SK-N-SH (cell line): ENCODE measurements around the gene DENND6A.

ENCODE experiments used
- CTCF ChIP-seq: fragments of 200-600 bp; sonication (generic); IDR thresholded peaks from 2 replicates; pipeline ENCODE4 v1.6.1; 2017; ENCODE audit warnings: antibody characterized with exemption, mild to moderate bottlenecking, moderate library complexity
- EP300 ChIP-seq, 2 experiments: IDR thresholded peaks; 2 replicates each; pipeline versions ENCODE4 v1.4.0 to v1.6.1; 2012; ENCODE audit warnings: borderline replicate concordance in 1 of 2, low read depth in 1 of 2, low read length in 1 of 2
- EZH2phosphoT487 ChIP-seq: fragments of 200-600 bp; sonication (generic); IDR thresholded peaks from 2 replicates; pipeline ENCODE4 v1.6.1; 2017; ENCODE audit warnings: low read depth, mixed run types, mild to moderate bottlenecking, antibody characterized with exemption, moderate library complexity, borderline replicate concordance
- FOSL2 ChIP-seq: IDR thresholded peaks from 2 replicates; pipeline ENCODE4 v1.4.0; 2012; ENCODE audit warnings: low read depth, mild to moderate bottlenecking, moderate library complexity, borderline replicate concordance
- FOXJ3 ChIP-seq: sonication (generic); formaldehyde crosslinking; IDR thresholded peaks from 2 replicates; pipeline ENCODE4 v1.5.1; 2020; ENCODE audit warnings: mild to moderate bottlenecking, missing genetic modification reagents
- GABPA ChIP-seq: IDR thresholded peaks from 2 replicates; pipeline ENCODE4 v1.4.0; 2012; ENCODE audit warnings: low read depth, mild to moderate bottlenecking
- MAX ChIP-seq: IDR thresholded peaks from 2 replicates; pipeline ENCODE4 v1.4.0; 2012; ENCODE audit warnings: low read depth
- PBX3 ChIP-seq: IDR thresholded peaks from 2 replicates; pipeline ENCODE4; 2012
- POLR2AphosphoS5 ChIP-seq: IDR thresholded peaks from 2 replicates; pipeline ENCODE4 v1.6.1; 2012; ENCODE audit warnings: low read depth, low read length
- TAF1 ChIP-seq: IDR thresholded peaks from 2 replicates; pipeline ENCODE4 v1.6.1; 2012; ENCODE audit warnings: low read depth, mild to moderate bottlenecking, low read length, moderate library complexity, borderline replicate concordance
- USF1 ChIP-seq: IDR thresholded peaks from 2 replicates; pipeline ENCODE4 v1.4.0; 2012; ENCODE audit warnings: low read depth, borderline replicate concordance

- no peak for TF ChIP-seq CTCF
- no peak for TF ChIP-seq TAF1
- TF ChIP-seq GABPA = no peak
- no peak for TF ChIP-seq USF1
- TF ChIP-seq EZH2phosphoT487 = no peak
- no peak for TF ChIP-seq POLR2AphosphoS5
- TF ChIP-seq FOXJ3 (CRISPR knock-in tag) = no peak
- TF ChIP-seq EP300 (IDR thresholded peaks at IDR 0.05; ENCODE audit: borderline replicate concordance in 1 of 2, low read depth in 1 of 2, low read length in 1 of 2) = no peak
- TF ChIP-seq FOSL2 = no peak
- TF ChIP-seq PBX3 = no peak
- no peak for TF ChIP-seq MAX
Measured at GRCh38 chr3:57598765-57599360, 94.0 kb downstream of the DENND6A start.
